ENCODE results near the gene PDE10A.

The PDE10A gene

GRCh38 chr6:165422192-165422591 lies 240.8 kb downstream of the PDE10A start:
- H3K4me3 ChIP-seq (ENCODE audit: low read depth, low read length), result no peak overlapping the region
- DNase-seq (ENCODE audit: low read depth), result no peak
- TF ChIP-seq CTCF (IDR thresholded peaks at IDR 0.05; ENCODE audit: low read depth, low read length, missing control alignments), result no peak

GRCh38 chr6:165417278-165417865 lies 245.7 kb downstream of the PDE10A start:
- H3K4me3 ChIP-seq (ENCODE audit: low read depth, low read length), result no peak overlapping the region
- no peak for TF ChIP-seq CTCF (IDR thresholded peaks at IDR 0.05; ENCODE audit: low read depth, low read length, missing control alignments)
- no peak for DNase-seq (ENCODE audit: low read depth)

GRCh38 chr6:165404697-165405096 lies 258.3 kb downstream of the PDE10A start:
- no peak for TF ChIP-seq CTCF (IDR thresholded peaks at IDR 0.05; ENCODE audit: low read depth, low read length, missing control alignments)
- DNase-seq (ENCODE audit: low read depth), result no peak
- no peak overlapping the region for H3K4me3 ChIP-seq (ENCODE audit: low read depth, low read length)

- no peak overlapping the region for H3K4me3 ChIP-seq (ENCODE audit: low read depth, low read length)
- no peak for DNase-seq (ENCODE audit: low read depth)
- TF ChIP-seq CTCF (IDR thresholded peaks at IDR 0.05; ENCODE audit: low read depth, low read length, missing control alignments), result no peak
These were observed 258.7 kb downstream of the PDE10A start for GRCh38 chr6:165404296-165404695.

- no peak overlapping the region for H3K4me3 ChIP-seq (ENCODE audit: low read depth, low read length)
- no peak for TF ChIP-seq CTCF (IDR thresholded peaks at IDR 0.05; ENCODE audit: low read depth, low read length, missing control alignments)
- DNase-seq (ENCODE audit: low read depth), result no peak
These were observed 259.9 kb downstream of the PDE10A start for GRCh38 chr6:165403006-165403595.

- no peak overlapping the region for H3K4me3 ChIP-seq (ENCODE audit: low read depth, low read length)
- no peak for DNase-seq (ENCODE audit: low read depth)
These were observed 261.9 kb downstream of the PDE10A start for GRCh38 chr6:165401092-165401491.

More at GRCh38 chr6:165401092-165401491, 261.9 kb downstream of the PDE10A start:
- TF ChIP-seq CTCF (IDR thresholded peaks at IDR 0.05; ENCODE audit: low read depth, low read length, missing control alignments), result no peak
